ENCODE data around the gene PRKAR1B.

- TF ChIP-seq CTCF (conservative IDR thresholded peaks at IDR 0.05 in 1 of 2, IDR thresholded peaks at IDR 0.05 in 1 of 2; ENCODE audit: extremely low read depth in 1 of 2, insufficient read depth in 1 of 2, low read depth in 1 of 2, low read length in 2 of 2), result no peak
- TF ChIP-seq EZH2 (IDR thresholded peaks at IDR 0.05; ENCODE audit: borderline replicate concordance, low read length), result no peak
These were observed 126.0 kb downstream of the PRKAR1B start for GRCh38 chr7:601036-601594.

Data from mammary epithelial cell (primary cell).